ACHN (cell line): ENCODE data around the gene FNTB.

Source experiments
- DNase-seq: peaks from one replicate; pipeline ENCODE4 v3.0.0-alpha.2; 2015
- in situ Hi-C: cut with HindIII; loops from 2 replicates; pipeline ENCODE4 v1.10.0; 2017; ENCODE audit warnings: low sequenced_read_pairs, low pct_ligation_motif_present, low pct_unique_long_range_greater_than_20kb

FNTB gene

DNA sequence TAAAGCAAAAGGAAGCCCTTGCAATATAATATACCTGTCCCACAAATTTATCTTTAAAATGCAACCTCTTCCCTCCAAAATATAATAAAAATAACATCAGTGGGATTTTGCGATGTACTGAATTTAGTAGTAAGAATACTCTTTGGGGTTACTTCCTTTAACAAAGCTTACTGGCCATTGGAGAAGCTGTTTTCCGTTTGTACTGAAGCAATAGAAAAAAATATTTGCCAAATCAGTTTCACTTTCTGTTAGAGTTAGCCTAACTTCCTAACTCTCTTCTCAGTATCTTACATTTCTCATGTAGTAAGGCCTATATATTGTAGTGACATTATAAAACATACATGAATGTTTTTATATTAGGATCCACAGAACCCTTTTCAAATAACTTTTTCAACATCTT, 111.9 kb downstream of the FNTB start:
- in situ Hi-C loops: no loop called here
- peak; percentile 60 for DNase-seq

- peak; percentile 16 for DNase-seq
- in situ Hi-C loops: no loop called here
Observed at GRCh38 chr14:65100922-65101541, 114.3 kb downstream of the FNTB start.

DNA sequence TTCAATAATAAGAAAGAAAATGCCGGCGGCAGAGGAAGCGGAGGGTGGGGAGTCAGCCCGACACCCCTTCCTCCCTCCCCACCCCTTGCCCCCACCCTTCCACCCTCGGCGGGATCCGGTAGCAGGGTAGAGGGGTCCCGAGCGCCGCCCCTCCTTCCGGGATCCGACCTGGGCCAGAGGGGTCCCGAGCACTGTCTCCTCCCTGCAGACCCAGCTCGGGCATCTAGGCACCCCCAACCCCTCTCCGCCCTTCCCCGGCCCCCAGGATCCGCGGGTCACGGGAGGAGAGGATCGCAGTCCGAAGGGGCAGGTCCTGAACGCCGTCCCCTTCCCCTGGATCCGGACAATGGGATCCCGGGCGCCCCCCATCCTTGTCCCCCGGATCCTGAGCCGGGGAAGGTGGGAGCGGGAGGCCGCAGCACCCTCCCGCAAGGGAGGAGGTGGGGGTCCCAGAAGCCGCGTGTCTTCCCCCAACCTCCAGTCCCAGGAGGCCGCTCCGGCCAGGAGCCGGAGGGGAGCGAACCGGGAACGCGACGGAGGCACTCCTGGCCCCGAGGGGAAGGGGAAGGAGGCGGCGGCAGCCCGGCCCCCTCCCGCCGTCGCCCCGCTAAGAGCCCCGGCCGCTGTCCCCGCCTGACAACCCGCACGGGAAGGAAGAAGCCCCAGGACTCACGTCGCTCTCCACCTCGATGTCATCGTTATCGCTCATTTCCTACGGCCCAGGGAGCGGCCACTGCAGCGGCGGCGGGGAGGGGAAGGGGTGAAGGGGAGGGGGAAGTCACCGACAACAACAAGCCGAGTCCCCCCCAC, 115.1 kb downstream of the FNTB start:
- DNase-seq: peak; percentile 19
- in situ Hi-C loops: no loop called here

GRCh38 chr14:65102441-65103149, 115.9 kb downstream of the FNTB start, which contains the start of gene MAX:
Gene MAX (minus strand): TSS chr14:65102517. CDS start chr14:65102339, 178 bp downstream.
- DNase-seq: peak; percentile 96
- in situ Hi-C loops: no loop called here

- in situ Hi-C loops: no loop called here
- peak; percentile 32 for DNase-seq
Observed at GRCh38 chr14:65103150-65103760, 116.6 kb downstream of the FNTB start.

GRCh38 chr14:65104791-65105190, 118.1 kb downstream of the FNTB start:
- DNase-seq: no peak

DNA sequence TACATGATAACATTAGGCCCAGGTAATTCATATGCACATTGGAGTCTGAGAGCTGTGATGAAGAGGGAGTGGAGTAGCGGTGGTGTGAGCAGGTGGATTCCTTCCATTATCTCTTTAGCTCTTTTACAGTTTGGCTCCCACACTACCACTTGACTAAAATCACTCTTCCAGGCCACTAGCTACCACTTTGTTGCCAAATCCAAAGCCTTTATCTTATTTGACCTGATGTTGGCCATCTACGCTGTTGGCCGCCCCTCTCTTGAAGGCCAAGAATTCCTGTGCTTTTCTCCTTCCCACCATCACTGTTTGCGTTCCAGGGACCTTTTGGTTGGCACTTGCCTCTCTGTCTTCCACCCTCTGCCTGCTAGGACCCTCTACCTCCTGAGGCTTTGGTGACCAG, 119.6 kb downstream of the FNTB start:
- no peak for DNase-seq
- in situ Hi-C loops: no loop called here

More at GRCh38 chr14:65104791-65105190, 118.1 kb downstream of the FNTB start:
- in situ Hi-C loops: no loop called here

- in situ Hi-C loops: no loop called here
Observed at GRCh38 chr14:65106736-65107135, 120.0 kb downstream of the FNTB start.

DNA sequence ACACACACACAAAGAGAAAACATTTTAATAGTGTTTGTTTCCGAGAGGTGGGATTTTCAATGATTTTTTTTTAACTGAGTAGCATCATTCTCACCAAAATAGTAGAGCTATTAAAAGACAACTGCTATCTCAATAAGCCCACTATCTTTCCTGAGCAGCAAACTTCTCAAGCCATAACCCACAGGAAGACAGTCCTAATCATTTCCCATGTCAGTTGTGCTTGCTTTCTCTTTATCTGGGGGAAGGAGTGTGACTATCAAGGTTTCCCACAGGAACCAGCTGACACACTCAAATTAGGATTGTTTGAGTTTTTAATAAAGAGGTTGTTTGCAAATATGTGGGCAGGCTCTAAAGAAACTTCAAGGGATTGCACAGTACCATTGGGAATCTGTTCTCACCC, 120.5 kb downstream of the FNTB start:
- in situ Hi-C loops: no loop called here
- no peak for DNase-seq

More at GRCh38 chr14:65106736-65107135, 120.0 kb downstream of the FNTB start:
- DNase-seq: no peak

GRCh38 chr14:65109357-65109756, 122.7 kb downstream of the FNTB start:
- DNase-seq: no peak
- in situ Hi-C loops: no loop called here

DNA sequence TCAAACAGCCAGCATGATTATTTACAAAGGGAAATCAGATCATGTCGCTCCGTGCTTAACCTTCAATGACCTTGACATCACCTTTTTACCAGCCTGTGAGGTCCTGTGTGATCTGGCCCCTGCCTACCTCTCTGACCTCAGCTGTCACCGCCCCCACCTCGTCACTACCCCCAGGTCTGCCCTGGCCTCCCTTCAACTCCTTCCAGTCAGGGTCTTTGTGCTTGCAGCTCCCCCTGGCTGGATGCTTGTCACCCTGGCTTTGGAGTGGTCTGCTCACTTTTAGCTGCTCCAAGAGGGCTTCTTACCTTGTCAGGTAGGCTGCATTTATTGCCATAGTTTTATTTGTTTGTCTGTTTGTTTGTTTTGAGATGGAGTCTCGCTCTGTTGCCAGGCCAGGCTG, 123.8 kb downstream of the FNTB start:
- in situ Hi-C loops: no loop called here
- no peak for DNase-seq
